Smooth muscle cell (in vitro differentiated cells): ENCODE results near the gene P3H3. TPM values are rescaled to one million over a fixed set of nuclear protein-coding genes. Genes with fewer than 3 reads are reported as not detected.

Source experiments
- DNase-seq: peaks from one replicate; lab custom pipeline; 2025; ENCODE audit not compliant: unreplicated experiment; lab: John Stamatoyannopoulos, UW
- H2AFZ ChIP-seq: fragments of 200-600 bp; sonication (generic); 2 replicates; pipeline ENCODE4 v1.6.0; 2016; ENCODE audit warnings: antibody characterized with exemption, low read depth, mild to moderate bottlenecking
- H3F3A ChIP-seq: fragments of 200-600 bp; sonication (generic); 2 replicates; pipeline ENCODE4 v1.6.0; 2017; ENCODE audit warnings: antibody characterized with exemption, low read depth
- H3K27ac ChIP-seq: fragments of 200-600 bp; sonication (generic); 2 replicates; pipeline ENCODE4 v1.5.1; 2016; ENCODE audit warnings: low read depth, mild to moderate bottlenecking
- H3K27me3 ChIP-seq: fragments of 200-600 bp; sonication (generic); 2 replicates; pipeline ENCODE4 v1.6.1; 2016; ENCODE audit warnings: low read depth, mild to moderate bottlenecking
- H3K36me3 ChIP-seq: fragments of 200-600 bp; sonication (generic); 2 replicates; pipeline ENCODE4 v1.5.1; 2016; ENCODE audit warnings: low read depth
- H3K4me1 ChIP-seq: fragments of 200-600 bp; sonication (generic); 2 replicates; pipeline ENCODE4 v1.5.1; 2016; ENCODE audit warnings: low read depth
- H3K4me2 ChIP-seq: fragments of 200-600 bp; sonication (generic); 2 replicates; pipeline ENCODE4 v1.6.0; 2016; ENCODE audit warnings: mild to moderate bottlenecking
- H3K4me3 ChIP-seq: fragments of 200-600 bp; sonication (generic); 2 replicates; pipeline ENCODE4 v1.5.1; 2016; ENCODE audit warnings: mild to moderate bottlenecking
- H3K79me2 ChIP-seq: fragments of 200-600 bp; sonication (generic); 2 replicates; pipeline ENCODE4 v1.6.0; 2016; ENCODE audit warnings: low read depth, mild to moderate bottlenecking
- H3K9ac ChIP-seq: fragments of 200-600 bp; sonication (generic); 2 replicates; pipeline ENCODE4 v1.6.0; 2016; ENCODE audit warnings: low read depth
- H3K9me3 ChIP-seq: fragments of 200-600 bp; sonication (generic); replicated peaks from 2 replicates; pipeline ENCODE4 v1.5.1; 2016; ENCODE audit warnings: low read depth
- H4K20me1 ChIP-seq: fragments of 200-600 bp; sonication (generic); 2 replicates; pipeline ENCODE4 v1.6.0; 2016; ENCODE audit warnings: low read depth
- WGBS: methylation state at CpG from one replicate; pipeline ENCODE4 v1.1.7; 2016; ENCODE audit warnings: low lambda C conversion rate; 5-methylcytosine and 5-hydroxymethylcytosine counted together
- polyA plus RNA-seq: library from polyadenylated mRNA; unstranded; fragments of >200 nt; fragmentation: Nextera tagmentation; extraction: Ambion mirVana; gene quantifications from 2 replicates; pipeline ENCODE4 v1.2.1, GENCODE V29; 2016
- total RNA-seq: library from RNA; depleted of rRNA; stranded (reverse); fragments of >200 nt; gene quantifications from 2 replicates; pipeline ENCODE4 v1.2.3, GENCODE V29; 2014
- TF ChIP-seq, protein P1 (sequence below): fragments of 200-600 bp; sonication (generic); IDR thresholded peaks from 2 replicates; pipeline ENCODE4 v1.5.1; 2017; ENCODE audit warnings: borderline replicate concordance, mild to moderate bottlenecking, antibody characterized with exemption; ENCODE audit not compliant: insufficient read depth, poor library complexity, severe bottlenecking

P3H3 gene
- total and polyA plus RNA-seq, 2 experiments from 2014 or later = 42.8 to 108 TPM

DNA sequence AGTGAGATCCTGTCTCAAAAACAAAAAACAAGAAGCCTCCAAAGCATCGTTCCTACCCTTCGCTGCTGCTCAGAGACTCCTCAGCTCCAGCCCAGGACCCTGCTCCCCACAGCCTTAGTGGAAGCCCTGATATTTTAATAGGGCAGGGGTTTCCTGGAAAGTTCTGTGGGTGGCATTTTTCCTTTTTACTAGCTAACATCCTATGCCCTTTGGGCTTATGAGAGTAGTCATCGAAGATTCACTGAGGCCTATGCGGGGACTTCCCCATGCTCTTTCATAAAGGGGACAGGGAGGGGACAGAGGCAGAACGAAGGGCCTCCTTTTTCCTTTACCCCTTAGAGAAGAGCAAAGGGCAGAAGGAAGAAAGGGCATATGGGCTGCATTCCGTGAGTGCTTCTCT, 47.6 kb upstream of the P3H3 start:
- H3K4me3 ChIP-seq = no peak overlapping the region
- no peak for DNase-seq
- H3K4me1 ChIP-seq = peaks cover 20% of the 10 kb centered on the region
- no peak overlapping the region for H3K9ac ChIP-seq
- TF ChIP-seq, protein P1, sequence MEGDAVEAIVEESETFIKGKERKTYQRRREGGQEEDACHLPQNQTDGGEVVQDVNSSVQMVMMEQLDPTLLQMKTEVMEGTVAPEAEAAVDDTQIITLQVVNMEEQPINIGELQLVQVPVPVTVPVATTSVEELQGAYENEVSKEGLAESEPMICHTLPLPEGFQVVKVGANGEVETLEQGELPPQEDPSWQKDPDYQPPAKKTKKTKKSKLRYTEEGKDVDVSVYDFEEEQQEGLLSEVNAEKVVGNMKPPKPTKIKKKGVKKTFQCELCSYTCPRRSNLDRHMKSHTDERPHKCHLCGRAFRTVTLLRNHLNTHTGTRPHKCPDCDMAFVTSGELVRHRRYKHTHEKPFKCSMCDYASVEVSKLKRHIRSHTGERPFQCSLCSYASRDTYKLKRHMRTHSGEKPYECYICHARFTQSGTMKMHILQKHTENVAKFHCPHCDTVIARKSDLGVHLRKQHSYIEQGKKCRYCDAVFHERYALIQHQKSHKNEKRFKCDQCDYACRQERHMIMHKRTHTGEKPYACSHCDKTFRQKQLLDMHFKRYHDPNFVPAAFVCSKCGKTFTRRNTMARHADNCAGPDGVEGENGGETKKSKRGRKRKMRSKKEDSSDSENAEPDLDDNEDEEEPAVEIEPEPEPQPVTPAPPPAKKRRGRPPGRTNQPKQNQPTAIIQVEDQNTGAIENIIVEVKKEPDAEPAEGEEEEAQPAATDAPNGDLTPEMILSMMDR = no peak
- no peaks in the 10 kb centered on the region for H3F3A ChIP-seq
- H3K79me2 ChIP-seq = no peaks in the 10 kb centered on the region
- no peak overlapping the region for H3K27ac ChIP-seq
- no peaks in the 10 kb centered on the region for H4K20me1 ChIP-seq
- H3K4me2 ChIP-seq = no peak overlapping the region
- no peak overlapping the region for H2AFZ ChIP-seq
- no peaks in the 10 kb centered on the region for H3K36me3 ChIP-seq
- no peaks in the 10 kb centered on the region for H3K9me3 ChIP-seq
- WGBS = 88% methylated on average over 6 of the region's 6 CpGs
- H3K27me3 ChIP-seq = no peaks in the 10 kb centered on the region

DNA sequence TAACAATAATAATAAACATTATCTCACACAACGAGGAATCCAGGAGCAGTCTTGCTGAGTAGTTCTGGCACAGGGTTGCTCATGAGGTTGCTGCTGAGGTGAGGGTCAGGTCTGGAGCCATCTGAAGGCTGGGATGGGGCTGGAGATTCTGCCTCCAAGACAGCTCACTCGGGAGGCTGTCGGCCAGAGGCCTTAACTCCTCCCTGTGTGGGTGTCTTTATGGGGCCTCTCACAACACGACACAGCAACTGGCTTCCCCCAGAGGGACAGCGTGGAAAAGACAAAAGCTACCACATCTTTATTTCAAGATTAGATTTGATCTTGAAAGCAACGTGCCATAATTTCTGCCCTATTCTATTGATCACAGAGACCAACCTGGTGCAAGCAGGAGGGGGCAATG, 46.1 kb upstream of the P3H3 start:
- H2AFZ ChIP-seq = peak overlapping the region; percentile 75
- no peaks in the 10 kb centered on the region for H3K27me3 ChIP-seq
- DNase-seq = no peak
- no peaks in the 10 kb centered on the region for H3K79me2 ChIP-seq
- H3K27ac ChIP-seq = no peak overlapping the region
- 42% methylated on average over 6 of the region's 6 CpGs for WGBS
- peaks cover 24% of the 10 kb centered on the region for H3K4me1 ChIP-seq
- H3K9ac ChIP-seq = no peak overlapping the region
- no peaks in the 10 kb centered on the region for H4K20me1 ChIP-seq
- no peak overlapping the region for H3K4me3 ChIP-seq
- H3K36me3 ChIP-seq = no peaks in the 10 kb centered on the region
- TF ChIP-seq, protein P1 = no peak
- no peak overlapping the region for H3K4me2 ChIP-seq
- H3F3A ChIP-seq = no peaks in the 10 kb centered on the region
- no peaks in the 10 kb centered on the region for H3K9me3 ChIP-seq

DNA sequence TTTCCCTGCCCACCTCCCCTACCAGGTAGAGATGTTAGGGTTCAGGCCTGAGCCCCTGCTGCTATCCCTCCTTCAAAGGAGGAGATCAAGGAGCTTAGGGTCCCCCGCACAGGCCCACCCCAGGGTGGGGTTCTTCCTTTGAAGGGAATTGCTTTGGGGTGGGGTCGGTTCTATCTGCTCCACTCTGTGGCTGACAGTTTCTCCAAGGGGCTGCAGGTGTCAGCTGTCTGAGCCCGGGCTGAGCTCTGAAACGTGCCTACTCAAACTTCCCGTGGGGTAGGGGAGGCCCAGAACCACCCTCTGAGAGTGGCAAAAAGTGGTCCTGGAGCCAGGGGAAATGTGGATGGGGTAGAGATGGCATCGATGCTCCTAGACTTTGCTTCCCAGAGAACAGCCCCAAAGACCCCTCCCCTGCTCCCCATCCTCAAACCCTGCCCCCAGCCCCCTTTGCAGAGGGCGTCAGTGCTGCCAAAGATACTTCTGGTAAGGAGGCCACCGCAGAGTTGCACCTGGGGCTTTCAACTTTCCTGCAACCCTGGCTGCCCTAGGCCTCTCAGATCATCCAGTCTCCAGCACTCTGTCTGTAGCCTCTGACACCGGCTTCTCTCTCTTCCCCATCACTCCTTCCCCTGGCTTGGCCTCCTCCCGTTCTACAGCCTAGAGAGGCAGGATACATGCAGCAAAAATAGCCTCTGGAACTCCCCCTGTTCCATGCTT, 45.2 kb upstream of the P3H3 start:
- TF ChIP-seq, protein P1 = no peak
- no peak overlapping the region for H3K9ac ChIP-seq
- H3F3A ChIP-seq = no peaks in the 10 kb centered on the region
- no peaks in the 10 kb centered on the region for H4K20me1 ChIP-seq
- H3K4me1 ChIP-seq = peaks cover 21% of the 10 kb centered on the region
- H3K36me3 ChIP-seq = no peaks in the 10 kb centered on the region
- no peak for DNase-seq
- no peak overlapping the region for H3K27ac ChIP-seq
- WGBS = 78% methylated on average over 10 of the region's 10 CpGs
- H3K4me2 ChIP-seq = no peak overlapping the region
- no peak overlapping the region for H3K4me3 ChIP-seq
- no peak overlapping the region for H2AFZ ChIP-seq
- H3K9me3 ChIP-seq = no peaks in the 10 kb centered on the region
- no peaks in the 10 kb centered on the region for H3K79me2 ChIP-seq
- no peaks in the 10 kb centered on the region for H3K27me3 ChIP-seq

DNA sequence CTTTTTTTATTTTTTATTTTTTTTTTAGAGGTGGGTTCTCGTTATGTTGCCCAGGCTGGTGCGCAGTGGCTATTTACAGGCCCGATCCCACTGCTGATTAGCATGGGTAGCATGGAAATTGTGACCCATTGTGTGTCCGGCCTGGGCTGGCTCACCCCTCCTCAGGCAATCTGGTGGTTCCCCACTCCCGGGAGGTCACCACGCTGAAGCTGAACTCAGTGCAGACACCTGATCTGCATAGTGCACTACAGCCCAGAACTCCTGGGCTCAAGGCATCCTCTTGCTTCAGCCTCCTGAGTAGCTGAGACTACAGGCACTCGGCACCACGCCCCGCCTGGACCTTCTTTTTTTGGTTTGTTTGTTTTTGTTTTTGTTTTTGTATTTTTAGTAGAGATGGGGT, 44.4 kb upstream of the P3H3 start:
- DNase-seq = no peak
- H3K4me1 ChIP-seq = peaks cover 14% of the 10 kb centered on the region
- H3K4me3 ChIP-seq = no peak overlapping the region
- H3K27ac ChIP-seq = no peak overlapping the region
- H3K36me3 ChIP-seq = no peaks in the 10 kb centered on the region
- H2AFZ ChIP-seq = no peak overlapping the region
- no peak overlapping the region for H3K9ac ChIP-seq
- 95% methylated on average over 9 of the region's 9 CpGs for WGBS
- H4K20me1 ChIP-seq = no peaks in the 10 kb centered on the region
- H3K4me2 ChIP-seq = no peak overlapping the region
- H3K79me2 ChIP-seq = no peaks in the 10 kb centered on the region
- no peaks in the 10 kb centered on the region for H3K9me3 ChIP-seq
- no peaks in the 10 kb centered on the region for H3K27me3 ChIP-seq
- no peaks in the 10 kb centered on the region for H3F3A ChIP-seq
- TF ChIP-seq, protein P1 = no peak
